OCI-LY7 (cell line): ENCODE results near the gene CALY.

ENCODE experiments used
- EZH2phosphoT487 ChIP-seq: fragments of 200-600 bp; sonication (generic); IDR thresholded peaks from 2 replicates; pipeline ENCODE4 v1.6.1; 2018; ENCODE audit warnings: low read depth, borderline replicate concordance, mild to moderate bottlenecking, mixed run types, antibody characterized with exemption, low read length, moderate library complexity, mixed read lengths
- TF ChIP-seq, protein P1 (sequence below): fragments of 200-600 bp; sonication (generic); conservative IDR thresholded peaks from 2 replicates; pipeline ENCODE4 v1.5.1; 2014; ENCODE audit warnings: mild to moderate bottlenecking, antibody characterized with exemption, low read length, moderate library complexity, mixed read lengths

DNA sequence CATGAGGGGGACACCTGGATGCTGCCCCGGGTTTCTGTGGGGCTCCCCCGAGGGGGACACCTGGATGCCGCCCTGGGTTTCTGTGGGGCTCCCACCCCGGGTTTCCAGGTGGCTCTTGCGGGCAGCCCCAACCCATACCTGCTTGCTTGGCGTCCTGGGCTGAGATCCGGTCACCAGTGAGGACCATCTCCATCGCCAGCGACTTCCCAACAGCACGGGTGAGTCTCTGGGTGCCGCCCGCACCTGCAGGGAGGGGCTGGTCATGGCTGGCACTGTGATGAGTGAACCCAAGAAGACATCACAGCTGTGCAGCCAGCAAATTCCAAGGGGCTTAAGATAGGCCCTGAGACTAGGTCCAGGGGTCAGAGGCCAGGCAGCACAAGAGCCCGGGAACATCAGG is 30.1 kb upstream of the CALY start:
- TF ChIP-seq, protein P1, sequence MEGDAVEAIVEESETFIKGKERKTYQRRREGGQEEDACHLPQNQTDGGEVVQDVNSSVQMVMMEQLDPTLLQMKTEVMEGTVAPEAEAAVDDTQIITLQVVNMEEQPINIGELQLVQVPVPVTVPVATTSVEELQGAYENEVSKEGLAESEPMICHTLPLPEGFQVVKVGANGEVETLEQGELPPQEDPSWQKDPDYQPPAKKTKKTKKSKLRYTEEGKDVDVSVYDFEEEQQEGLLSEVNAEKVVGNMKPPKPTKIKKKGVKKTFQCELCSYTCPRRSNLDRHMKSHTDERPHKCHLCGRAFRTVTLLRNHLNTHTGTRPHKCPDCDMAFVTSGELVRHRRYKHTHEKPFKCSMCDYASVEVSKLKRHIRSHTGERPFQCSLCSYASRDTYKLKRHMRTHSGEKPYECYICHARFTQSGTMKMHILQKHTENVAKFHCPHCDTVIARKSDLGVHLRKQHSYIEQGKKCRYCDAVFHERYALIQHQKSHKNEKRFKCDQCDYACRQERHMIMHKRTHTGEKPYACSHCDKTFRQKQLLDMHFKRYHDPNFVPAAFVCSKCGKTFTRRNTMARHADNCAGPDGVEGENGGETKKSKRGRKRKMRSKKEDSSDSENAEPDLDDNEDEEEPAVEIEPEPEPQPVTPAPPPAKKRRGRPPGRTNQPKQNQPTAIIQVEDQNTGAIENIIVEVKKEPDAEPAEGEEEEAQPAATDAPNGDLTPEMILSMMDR = no peak
- TF ChIP-seq EZH2phosphoT487 = no peak
